Ectodermal cell (in vitro differentiated cells): ENCODE data around the gene CAPN5.
"Not testable (repeated sequence)": the region's sequence is repeated elsewhere in the genome, so short reads cannot be mapped to it uniquely, and the experiment has no call there.

Source experiments
- H3K27ac ChIP-seq: 2 replicates; pipeline ENCODE4 v1.7.0; 2013; ENCODE audit warnings: mild to moderate bottlenecking, low read depth, low read length; ENCODE audit not compliant: insufficient read depth, poor library complexity, severe bottlenecking
- H3K27me3 ChIP-seq: 2 replicates; pipeline ENCODE4 v1.7.0; 2013; ENCODE audit warnings: mild to moderate bottlenecking, low read length; ENCODE audit not compliant: insufficient read depth, control insufficient read depth, poor library complexity, severe bottlenecking
- H3K36me3 ChIP-seq: one replicate; pipeline ENCODE4 v1.7.0; 2013; ENCODE audit warnings: low read length; ENCODE audit not compliant: control insufficient read depth, insufficient read depth
- H3K4me1 ChIP-seq: one replicate; pipeline ENCODE4 v1.7.0; 2013; ENCODE audit warnings: low read length; ENCODE audit not compliant: control insufficient read depth, insufficient read depth
- H3K4me3 ChIP-seq: 2 replicates; pipeline ENCODE4 v1.7.0; 2013; ENCODE audit warnings: low read depth, low read length, control low read depth; ENCODE audit not compliant: insufficient read depth
- H3K9me3 ChIP-seq: 2 replicates; pipeline ENCODE4 v1.7.0; 2013; ENCODE audit warnings: mild to moderate bottlenecking, low read length, moderate library complexity; ENCODE audit not compliant: control insufficient read depth
- WGBS, 2 experiments: methylation state at CpG; one replicate each; pipeline ENCODE4 v1.1.7; 2013; ENCODE audit warnings: missing lambda C conversion rate in 2 of 2; 5-methylcytosine and 5-hydroxymethylcytosine counted together

CAPN5 gene

DNA sequence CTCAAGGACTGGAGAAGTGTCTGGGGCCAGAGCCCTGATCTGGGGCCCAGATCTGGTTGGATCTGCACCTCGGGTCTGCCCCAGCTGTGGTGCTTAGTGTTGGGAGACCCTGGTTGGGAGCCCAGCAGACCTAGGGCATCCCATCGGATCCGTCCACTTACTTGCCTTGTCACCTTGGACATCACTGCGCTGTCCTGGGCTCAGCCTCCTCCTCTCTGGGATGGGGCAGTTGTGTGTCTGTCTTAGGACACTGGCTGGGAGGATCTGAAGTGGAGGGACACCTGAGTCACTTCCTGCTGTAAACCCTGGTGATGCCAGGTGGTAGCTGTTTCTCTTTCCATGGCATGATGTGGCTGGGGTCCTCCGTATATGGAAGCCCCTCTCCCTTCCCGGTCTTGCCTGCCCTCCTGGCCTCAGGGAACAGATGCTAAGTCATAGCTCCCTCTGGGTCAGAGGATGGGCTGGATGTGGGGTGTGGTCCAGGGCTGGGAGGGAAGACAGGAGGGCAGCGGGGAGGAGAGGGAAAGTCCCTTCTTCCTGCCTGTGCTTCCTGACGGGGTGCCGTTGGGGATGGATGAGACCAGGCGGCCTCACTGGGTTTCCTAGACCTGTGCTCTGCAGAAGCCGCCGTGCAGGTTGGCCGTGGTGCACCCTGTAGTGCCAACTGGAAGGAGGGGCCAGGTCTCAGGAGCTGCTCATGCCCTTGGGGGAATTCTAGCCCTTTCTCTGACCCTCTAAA lies 23.8 kb downstream of the CAPN5 start:
- Histone ChIP-seq H3K36me3 (no peaks in the 10 kb centered on the region), H3K4me3 (no peak overlapping the region), H3K4me1 (no peaks in the 10 kb centered on the region), H3K9me3 (no peaks in the 10 kb centered on the region), H3K27ac (no peak overlapping the region), H3K27me3 (no peaks in the 10 kb centered on the region)
- 77 to 78% methylated on average over 13 of the region's 13 CpGs for WGBS, 2 experiments

DNA sequence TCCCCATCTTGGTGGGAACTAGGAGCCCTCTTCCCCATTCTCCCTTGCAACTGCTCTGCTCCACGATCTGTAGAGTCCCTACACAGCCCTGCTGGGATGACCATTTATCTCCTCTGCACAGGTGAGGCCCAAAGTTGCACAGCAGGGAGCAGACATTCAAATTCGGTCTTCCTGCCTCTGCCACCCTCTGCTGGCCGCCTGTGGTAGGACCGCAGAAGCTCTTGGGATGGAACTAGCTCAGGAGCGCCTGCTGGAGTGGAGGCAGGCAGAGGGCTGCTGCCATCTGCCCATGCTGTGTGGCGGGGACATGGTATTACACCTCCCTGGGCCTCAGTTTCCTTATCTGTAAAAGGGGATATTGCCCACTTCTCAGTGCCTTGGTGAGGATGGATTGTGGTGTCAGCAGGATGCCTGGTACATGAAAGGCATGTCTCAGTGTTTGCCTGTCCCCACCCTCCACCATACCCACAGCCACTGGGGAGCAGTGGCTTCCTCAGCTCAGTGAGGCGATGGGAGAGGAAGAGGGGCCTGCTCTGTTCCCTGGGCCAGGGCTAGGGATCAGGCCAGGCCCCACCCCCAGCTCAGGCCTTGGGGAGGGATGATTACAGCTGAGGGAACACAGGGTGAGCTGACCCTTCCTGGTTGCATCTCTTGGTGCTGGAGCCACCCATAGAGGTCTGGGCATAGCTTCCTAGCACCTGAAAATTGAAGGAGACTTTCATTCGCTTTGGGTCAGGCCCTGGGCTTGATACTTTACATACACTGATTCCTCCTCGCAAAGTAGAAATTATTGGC lies 24.6 kb downstream of the CAPN5 start:
- Histone ChIP-seq H3K4me1 (peaks cover 3% of the 10 kb centered on the region), H3K27me3 (no peaks in the 10 kb centered on the region), H3K27ac (no peak overlapping the region), H3K36me3 (no peaks in the 10 kb centered on the region), H3K4me3 (no peak overlapping the region), H3K9me3 (no peaks in the 10 kb centered on the region)
- 47% methylated on average over 9 of the region's 9 CpGs for WGBS, 2 experiments

DNA sequence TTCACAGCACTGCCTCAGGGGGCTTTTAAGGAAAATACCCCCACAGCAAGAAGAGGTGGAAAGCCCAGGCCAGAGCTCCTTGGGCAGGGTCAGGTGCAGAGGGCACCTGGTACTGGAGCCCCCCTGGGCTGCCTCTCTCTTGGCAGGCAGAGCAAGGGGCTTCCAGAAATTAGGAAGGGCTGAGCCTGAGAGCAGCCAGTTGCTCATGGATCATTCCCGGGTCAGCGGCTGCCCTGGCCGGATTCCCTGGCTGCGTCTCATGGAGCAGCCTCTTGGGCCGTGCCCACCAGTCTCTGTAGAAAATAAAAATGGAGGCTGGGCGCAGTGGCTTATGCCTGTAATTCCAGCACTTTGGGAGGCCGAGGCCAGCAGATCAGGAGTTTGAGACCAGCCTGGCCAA lies 25.6 kb downstream of the CAPN5 start:
- peaks cover 3% of the 10 kb centered on the region for H3K4me1 ChIP-seq
- H3K9me3 ChIP-seq = no peaks in the 10 kb centered on the region
- H3K4me3 ChIP-seq = no peak overlapping the region
- no peaks in the 10 kb centered on the region for H3K27me3 ChIP-seq
- no peak overlapping the region for H3K27ac ChIP-seq
- WGBS, 2 experiments = 86% methylated on average over 7 of the region's 7 CpGs
- no peaks in the 10 kb centered on the region for H3K36me3 ChIP-seq

DNA sequence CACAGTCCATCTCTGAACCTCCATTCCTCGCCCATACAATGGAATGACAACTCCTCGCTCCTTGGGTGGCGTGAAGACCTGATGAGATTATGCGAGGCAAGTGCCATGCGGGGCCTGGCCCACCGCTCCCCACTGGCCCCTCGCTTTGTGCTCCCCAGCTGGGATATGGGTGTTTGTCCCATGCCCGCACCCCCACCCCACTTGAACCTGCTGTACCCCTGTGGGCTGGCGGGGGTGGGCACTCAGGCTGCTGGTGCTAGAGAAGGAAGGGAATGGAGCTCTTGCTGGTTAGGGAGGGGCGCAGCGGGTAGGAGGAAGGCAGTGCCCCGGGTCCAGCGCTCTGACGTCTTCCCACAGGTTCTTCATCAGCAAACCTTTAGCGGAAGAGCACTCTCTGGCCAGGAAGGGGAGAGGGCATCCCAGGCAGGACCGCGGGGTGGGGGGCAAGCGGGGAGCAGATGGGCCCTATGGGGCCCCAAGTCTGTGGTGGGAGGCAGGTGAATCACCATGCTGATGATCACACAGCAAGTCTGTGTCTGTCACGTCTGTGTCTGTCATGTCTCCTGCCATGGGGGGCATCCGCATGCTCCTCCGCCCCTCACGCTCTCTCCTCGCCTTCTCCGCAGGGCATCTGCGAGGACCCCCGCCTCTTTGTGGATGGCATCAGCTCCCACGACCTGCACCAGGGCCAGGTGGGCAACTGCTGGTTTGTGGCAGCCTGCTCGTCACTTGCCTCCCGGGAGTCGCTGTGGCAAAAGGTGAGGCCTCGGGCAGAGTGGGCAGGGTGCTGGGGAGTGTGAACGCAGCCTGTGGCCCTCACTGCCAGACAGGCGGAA lies 26.5 kb downstream of the CAPN5 start:
- no peaks in the 10 kb centered on the region for H3K27me3 ChIP-seq
- H3K36me3 ChIP-seq = no peaks in the 10 kb centered on the region
- no peak overlapping the region for H3K4me3 ChIP-seq
- no peak overlapping the region for H3K27ac ChIP-seq
- H3K9me3 ChIP-seq = no peaks in the 10 kb centered on the region
- WGBS, 2 experiments = 89% methylated on average over 33 of the region's 33 CpGs
- H3K4me1 ChIP-seq = peaks cover 3% of the 10 kb centered on the region

DNA sequence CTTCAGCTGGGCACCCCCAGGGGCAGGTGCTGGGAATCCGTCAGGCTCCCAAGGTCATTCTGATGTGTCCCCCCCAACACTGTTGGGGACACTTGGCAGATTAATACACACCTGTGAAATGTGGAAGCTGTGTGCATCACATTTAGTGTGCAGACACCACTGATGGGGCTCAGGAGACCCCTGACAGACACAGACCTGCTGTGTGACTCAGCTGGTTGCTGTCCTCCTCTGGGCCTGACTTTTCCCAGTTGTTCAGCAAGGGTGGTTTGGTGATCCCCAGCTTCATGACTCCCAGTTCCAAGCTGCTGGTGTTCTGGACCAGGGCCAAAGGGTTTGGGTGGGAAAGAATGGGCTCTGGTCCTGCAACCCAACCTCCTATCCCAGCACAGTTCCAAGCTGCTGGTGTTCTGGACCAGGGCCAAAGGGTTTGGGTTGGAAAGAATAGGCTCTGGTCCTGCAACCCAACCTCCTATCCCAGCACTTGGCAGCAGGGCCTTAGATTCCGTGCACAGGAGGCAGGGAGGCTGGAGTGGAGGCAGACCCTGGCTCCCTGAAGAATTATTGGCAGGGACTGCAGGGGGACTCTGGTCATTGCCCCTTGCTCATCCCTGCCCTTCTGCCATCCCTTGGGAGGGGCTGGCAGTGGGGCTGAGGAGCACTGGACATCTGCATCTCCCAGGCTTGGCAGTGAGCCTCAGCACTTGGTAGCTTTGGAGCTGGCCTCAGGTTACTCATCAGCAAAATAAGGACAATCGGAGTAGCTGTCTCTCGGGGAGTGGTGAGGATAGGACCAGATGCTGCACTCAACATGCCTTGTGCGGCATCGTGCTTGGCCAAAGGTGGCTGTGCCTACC lies 27.4 kb downstream of the CAPN5 start:
- H3K27me3 ChIP-seq = no peaks in the 10 kb centered on the region
- peaks cover 3% of the 10 kb centered on the region for H3K4me1 ChIP-seq
- 96 to 97% methylated on average over 6 of the region's 6 CpGs for WGBS, 2 experiments
- H3K4me3 ChIP-seq = no peak overlapping the region
- no peak overlapping the region for H3K27ac ChIP-seq
- H3K36me3 ChIP-seq = no peaks in the 10 kb centered on the region
- no peaks in the 10 kb centered on the region for H3K9me3 ChIP-seq

DNA sequence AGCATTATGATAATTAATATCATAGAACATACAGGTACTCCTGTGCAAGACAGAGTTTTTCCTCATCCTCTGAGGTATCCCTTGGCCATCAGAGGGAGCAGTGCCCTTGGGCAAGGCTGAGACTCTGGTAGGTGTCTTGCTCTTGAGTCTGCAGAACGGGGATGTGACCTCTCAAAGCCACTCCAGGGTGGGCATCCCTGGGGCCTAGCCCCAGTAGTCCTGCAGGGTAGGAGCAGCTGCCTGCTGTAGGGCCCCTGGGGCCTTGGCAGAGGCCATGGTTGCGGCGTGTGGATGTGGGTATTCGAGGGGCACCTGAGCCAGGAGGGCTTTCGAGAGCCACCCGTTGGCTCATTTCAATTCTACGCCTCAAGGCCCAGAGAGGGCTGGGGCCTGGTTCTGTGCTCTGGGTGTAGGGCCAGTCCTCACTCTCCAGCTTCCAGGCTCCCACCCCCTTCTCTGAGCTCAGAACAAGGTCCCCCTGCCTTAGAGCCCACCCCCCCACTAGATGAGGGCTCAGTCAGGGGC lies 28.1 kb downstream of the CAPN5 start:
- Histone ChIP-seq H3K9me3 (no peaks in the 10 kb centered on the region), H3K36me3 (no peaks in the 10 kb centered on the region), H3K4me3 (no peak overlapping the region), H3K27ac (no peak overlapping the region), H3K4me1 (peaks cover 3% of the 10 kb centered on the region), H3K27me3 (no peaks in the 10 kb centered on the region)
- WGBS, 2 experiments = 92 to 93% methylated on average over 7 of the region's 7 CpGs

DNA sequence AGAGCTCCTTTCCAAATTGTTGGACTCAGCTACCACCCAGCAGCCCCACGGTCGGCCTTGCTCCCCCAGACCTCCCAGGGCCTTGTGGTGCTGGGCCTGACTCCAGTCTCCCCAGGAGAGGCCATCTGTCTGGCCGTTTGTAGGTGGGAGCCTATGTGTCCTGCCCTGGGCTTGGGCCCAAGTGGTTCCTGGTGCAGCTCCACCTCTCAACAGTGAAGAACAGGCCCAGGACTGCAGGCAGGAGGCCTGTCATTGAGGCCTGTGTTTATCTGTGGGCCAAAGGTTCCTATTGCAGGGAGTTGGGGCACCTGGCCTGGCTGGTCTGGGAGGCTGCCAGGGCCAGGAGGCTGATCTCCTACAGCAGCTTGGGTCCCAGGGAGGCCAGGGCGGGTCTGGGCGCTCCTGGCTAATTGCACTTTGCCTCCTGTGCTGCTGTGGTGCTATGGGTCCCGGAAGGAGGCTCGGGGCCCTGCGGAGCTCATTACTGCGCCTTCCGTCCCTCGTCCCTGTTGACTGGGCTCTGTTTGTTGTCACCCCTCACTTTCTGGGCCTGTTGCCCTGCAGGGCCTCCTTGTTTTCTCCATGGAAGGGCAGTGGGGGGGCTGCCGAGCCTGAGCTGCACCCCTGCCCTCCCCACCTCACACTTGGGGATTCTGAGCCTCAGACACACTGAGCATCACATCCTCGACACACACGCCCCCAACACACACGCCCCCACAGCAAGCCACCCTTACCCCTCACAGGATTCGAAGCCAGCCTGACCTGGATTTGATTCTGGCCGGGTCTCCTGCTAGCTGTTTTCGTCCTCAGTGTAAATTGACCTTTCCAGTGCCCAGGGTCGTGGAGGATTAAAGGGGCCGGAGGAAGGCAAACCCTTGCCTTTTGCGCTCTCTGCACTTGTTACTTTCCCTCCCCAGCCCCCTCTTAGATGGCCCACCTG lies 29.1 kb downstream of the CAPN5 start:
- H3K27ac ChIP-seq = no peak overlapping the region
- peaks cover 3% of the 10 kb centered on the region for H3K4me1 ChIP-seq
- H3K36me3 ChIP-seq = no peaks in the 10 kb centered on the region
- H3K9me3 ChIP-seq = no peaks in the 10 kb centered on the region
- no peaks in the 10 kb centered on the region for H3K27me3 ChIP-seq
- H3K4me3 ChIP-seq = no peak overlapping the region
- 78 to 82% methylated on average over 21 of the region's 21 CpGs for WGBS, 2 experiments

DNA sequence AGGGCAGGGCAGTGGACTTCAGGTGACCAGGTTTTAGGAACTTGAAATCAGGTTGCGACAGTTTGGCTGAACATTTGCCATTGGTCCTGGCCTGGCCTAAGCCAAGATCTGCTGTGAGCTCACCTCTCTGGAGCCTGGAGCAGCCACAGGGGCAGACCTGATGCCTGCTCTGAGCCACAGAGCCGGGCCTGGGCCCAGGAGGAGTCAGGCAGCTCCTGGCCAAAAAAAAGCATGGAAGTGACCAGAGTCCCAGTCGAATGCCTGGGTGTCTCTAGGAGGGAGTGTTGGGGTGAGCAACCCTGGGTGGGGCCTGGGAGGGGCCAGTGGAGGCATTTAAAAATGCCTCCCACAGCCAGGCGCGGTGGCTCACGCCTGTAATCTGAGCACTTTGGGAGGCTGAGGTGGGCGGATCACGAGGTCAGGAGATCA lies 29.8 kb downstream of the CAPN5 start:
- H3K27me3 ChIP-seq = no peaks in the 10 kb centered on the region
- no peak overlapping the region for H3K27ac ChIP-seq
- H3K4me3 ChIP-seq = no peak overlapping the region
- no peaks in the 10 kb centered on the region for H3K36me3 ChIP-seq
- WGBS, 2 experiments = 84 to 90% methylated on average over 8 of the region's 8 CpGs
- H3K4me1 ChIP-seq = peaks cover 3% of the 10 kb centered on the region
- no peaks in the 10 kb centered on the region for H3K9me3 ChIP-seq

DNA sequence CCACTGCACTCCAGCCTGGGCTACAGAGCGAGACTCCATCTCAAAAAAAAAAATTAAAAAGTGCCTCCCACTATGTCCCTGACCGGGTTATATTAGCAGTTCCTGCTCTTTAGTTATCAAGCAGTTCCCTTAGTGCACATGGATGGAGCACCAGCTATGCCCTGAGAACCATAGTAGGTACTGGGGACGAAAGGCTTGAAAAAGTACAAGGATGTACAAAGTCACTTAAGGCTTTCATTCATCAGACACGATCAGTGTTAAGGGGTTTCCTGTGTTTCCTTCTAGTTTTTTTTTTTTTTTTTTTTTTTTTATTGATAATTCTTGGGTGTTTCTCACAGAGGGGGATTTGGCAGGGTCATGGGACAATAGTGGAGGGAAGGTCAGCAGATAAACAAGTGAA lies 30.4 kb downstream of the CAPN5 start:
- H3K4me3 ChIP-seq, H3K27ac ChIP-seq, H3K9me3 ChIP-seq, H3K27me3 ChIP-seq, H3K36me3 ChIP-seq, H3K4me1 ChIP-seq: not testable (repeated sequence)
- 92% methylated on average over 3 to 4 of the region's 4 CpGs for WGBS, 2 experiments
